NCI-H1436 treated with DMSO at 0.1 percent for 48 hours (cell line): Measurements from ENCODE around the gene TMEM242.
A peak's percentile ranks its signal among the peaks of the same experiment; 100 is the strongest.
"Not testable (repeated sequence)": the region's sequence is repeated elsewhere in the genome, so short reads cannot be mapped to it uniquely, and the experiment has no call there.

Source experiments
- DNase-seq: peaks from one replicate; lab custom pipeline; 2025; lab: John Stamatoyannopoulos, UW

Gene TMEM242

GRCh38 chr6:157323255-157323965, at the start of gene TMEM242:
TMEM242 (minus strand) TSS chr6:157323519; CDS start chr6:157323499, 20 bp downstream.
- no peak for DNase-seq

- no peak for DNase-seq
Measured at GRCh38 chr6:157372501-157373280, 49.4 kb upstream of the TMEM242 start.

GRCh38 chr6:157370755-157371154, 47.4 kb upstream of the TMEM242 start:
- DNase-seq, result no peak

- no peak for DNase-seq
Measured at GRCh38 chr6:157368359-157369049, 45.2 kb upstream of the TMEM242 start.

- DNase-seq, result no peak
Measured at GRCh38 chr6:157366648-157367047, 43.3 kb upstream of the TMEM242 start.

GRCh38 chr6:157364705-157365104, 41.4 kb upstream of the TMEM242 start:
- DNase-seq, result no peak

- DNase-seq, result no peak
Measured at GRCh38 chr6:157361886-157362285, 38.6 kb upstream of the TMEM242 start.

GRCh38 chr6:157358287-157358686, 35.0 kb upstream of the TMEM242 start:
- no peak for DNase-seq

- DNase-seq, result no peak
Measured at GRCh38 chr6:157346373-157346772, 23.1 kb upstream of the TMEM242 start.

GRCh38 chr6:157343732-157344131, 20.4 kb upstream of the TMEM242 start:
- no peak for DNase-seq

- DNase-seq, result no peak
Measured at GRCh38 chr6:157339432-157339831, 16.1 kb upstream of the TMEM242 start.

GRCh38 chr6:157337751-157338150, 14.4 kb upstream of the TMEM242 start:
- DNase-seq, result no peak

GRCh38 chr6:157337276-157337675, 14.0 kb upstream of the TMEM242 start:
- not testable (repeated sequence) for DNase-seq

GRCh38 chr6:157335829-157336228, 12.5 kb upstream of the TMEM242 start:
- no peak for DNase-seq

GRCh38 chr6:157333956-157334355, 10.6 kb upstream of the TMEM242 start:
- no peak for DNase-seq

- no peak for DNase-seq
Measured at GRCh38 chr6:157333537-157333936, 10.2 kb upstream of the TMEM242 start.

- no peak for DNase-seq
Measured at GRCh38 chr6:157332813-157333212, 9.5 kb upstream of the TMEM242 start.

- no peak for DNase-seq
Measured at GRCh38 chr6:157330831-157331230, 7.5 kb upstream of the TMEM242 start.

- no peak for DNase-seq
Measured at GRCh38 chr6:157329829-157330228, 6.5 kb upstream of the TMEM242 start.

- DNase-seq, result no peak
Measured at GRCh38 chr6:157328108-157328692, 4.9 kb upstream of the TMEM242 start.

- DNase-seq, result no peak
Measured at GRCh38 chr6:157326979-157327378, 3.7 kb upstream of the TMEM242 start.

- DNase-seq, result peak; percentile 28
Measured at GRCh38 chr6:157325069-157325805, 1.9 kb upstream of the TMEM242 start.
